ENCODE data around the gene PPIB. TPM values are rescaled to one million over a fixed set of nuclear protein-coding genes. Genes with fewer than 3 reads are reported as not detected.
"Not testable (repeated sequence)": the region's sequence is repeated elsewhere in the genome, so short reads cannot be mapped to it uniquely, and the experiment has no call there.

PPIB gene
- total RNA-seq, 1 donor from 2014 or later = 177 TPM

- not testable (repeated sequence) for DNase-seq
These were observed 52.6 kb downstream of the PPIB start for GRCh38 chr15:64110108-64110701.

GRCh38 chr15:64107337-64107736 is 55.5 kb downstream of the PPIB start:
- DNase-seq = no peak

Small RNA genes lying within 50 kb of the gene (small RNA-seq; reads per million reads assigned to genes)
- gene RF00019 (ENCODE audit: low replicate concordance) = not detected

Other genes starting within 250 kb of the PPIB start
- 14.6 TPM for gene DAPK2, start 116.5 kb downstream of the PPIB start, total RNA-seq
- gene CIAO2A, start 69.2 kb downstream of the PPIB start, total RNA-seq = 42.5 TPM
- gene SNX1, start 67.0 kb downstream of the PPIB start, total RNA-seq = 74.9 TPM
- gene SNX22, start 11.3 kb downstream of the PPIB start, total RNA-seq = 1.7 TPM
- gene CSNK1G1, start 193.2 kb upstream of the PPIB start, total RNA-seq = 18.8 TPM
- 12.0 TPM for gene PCLAF, start 218.4 kb upstream of the PPIB start, total RNA-seq
- 16.6 TPM for gene TRIP4, start 224.8 kb upstream of the PPIB start, total RNA-seq

All from tongue (tissue), 3 donors.